HG02623 (cell line): ENCODE measurements around the gene ITGB1BP1.

ENCODE experiments used
- ATAC-seq: cut with Tn5 transposase; IDR thresholded peaks from one replicate; pipeline ENCODE4 v1.9.1; 2021; ENCODE audit warnings: moderate library complexity; ENCODE audit not compliant: unreplicated experiment

ITGB1BP1 gene, protein sequence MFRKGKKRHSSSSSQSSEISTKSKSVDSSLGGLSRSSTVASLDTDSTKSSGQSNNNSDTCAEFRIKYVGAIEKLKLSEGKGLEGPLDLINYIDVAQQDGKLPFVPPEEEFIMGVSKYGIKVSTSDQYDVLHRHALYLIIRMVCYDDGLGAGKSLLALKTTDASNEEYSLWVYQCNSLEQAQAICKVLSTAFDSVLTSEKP

GRCh38 chr2:9423100-9423921 is at the start of gene ITGB1BP1, which contains the start of gene CPSF3:
ITGB1BP1 (minus strand) TSS chr2:9423528; CDS start chr2:9418697, 4,831 bp downstream.
CPSF3 (plus strand) TSS chr2:9423654; CDS start chr2:9423774, 120 bp downstream.
- peak; percentile 85 for ATAC-seq

DNA sequence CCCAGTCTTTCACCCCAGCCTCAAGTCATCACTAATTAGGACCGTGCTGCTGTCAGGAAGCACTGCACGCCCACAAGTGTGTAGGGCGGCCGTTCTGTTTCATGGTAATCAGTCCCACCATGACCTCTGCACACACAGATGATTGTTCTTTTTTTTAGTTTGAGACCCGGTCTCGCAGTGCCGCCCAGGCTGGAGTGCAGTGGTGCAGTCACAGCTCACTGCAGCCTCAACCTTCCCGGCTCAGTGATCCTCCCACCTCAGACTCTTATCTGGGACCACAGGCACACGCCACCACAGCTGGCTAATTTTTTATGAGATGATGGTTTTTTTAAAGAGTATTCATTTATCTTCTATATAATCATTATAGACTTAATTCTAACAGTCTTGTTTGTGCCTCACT is 49.2 kb upstream of the ITGB1BP1 start:
- no peak for ATAC-seq

- no peak for ATAC-seq
Observed at GRCh38 chr2:9471206-9471605, 47.9 kb upstream of the ITGB1BP1 start.

GRCh38 chr2:9467687-9468086 is 44.4 kb upstream of the ITGB1BP1 start:
- ATAC-seq: no peak

DNA sequence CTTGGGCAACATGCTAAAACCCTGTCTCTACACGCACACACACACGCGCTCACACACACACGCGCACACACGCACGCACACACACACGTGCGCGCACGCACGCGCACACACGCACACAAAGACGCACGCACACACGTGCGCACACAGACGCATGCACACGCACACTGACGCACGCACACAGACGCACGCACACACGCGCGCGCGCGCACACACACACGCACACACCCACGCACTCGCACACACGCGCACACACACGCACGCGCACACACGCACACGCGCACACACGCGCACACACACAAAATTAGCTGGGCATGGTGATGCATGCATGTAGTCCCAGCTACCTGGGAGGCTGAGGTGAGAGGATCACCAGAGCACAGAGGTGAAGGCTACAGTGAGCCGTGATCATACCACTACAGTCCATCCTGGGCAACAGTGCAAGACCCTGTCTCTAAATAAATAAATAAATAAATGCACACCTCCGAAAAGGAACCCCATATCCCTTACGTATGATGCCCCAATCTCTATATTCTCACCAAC is 42.9 kb upstream of the ITGB1BP1 start:
- no peak for ATAC-seq

- no peak for ATAC-seq
Observed at GRCh38 chr2:9465170-9465569, 41.8 kb upstream of the ITGB1BP1 start.

DNA sequence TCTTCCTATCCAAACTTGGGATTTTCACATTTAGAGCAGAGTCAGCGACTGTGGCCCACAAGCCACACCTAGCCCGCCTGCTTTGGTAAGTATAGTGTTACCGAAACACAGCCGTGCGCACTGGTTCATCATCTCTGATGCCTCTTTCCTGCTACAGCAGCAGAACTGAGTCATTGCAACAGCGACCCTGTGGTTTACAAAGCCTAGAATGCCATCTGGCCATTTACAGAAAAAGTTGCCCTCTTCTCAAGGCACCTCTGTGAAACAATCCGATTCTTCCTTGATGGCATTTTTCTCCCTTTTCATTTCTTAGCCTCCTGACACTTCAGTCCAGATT is 40.3 kb upstream of the ITGB1BP1 start:
- no peak for ATAC-seq

DNA sequence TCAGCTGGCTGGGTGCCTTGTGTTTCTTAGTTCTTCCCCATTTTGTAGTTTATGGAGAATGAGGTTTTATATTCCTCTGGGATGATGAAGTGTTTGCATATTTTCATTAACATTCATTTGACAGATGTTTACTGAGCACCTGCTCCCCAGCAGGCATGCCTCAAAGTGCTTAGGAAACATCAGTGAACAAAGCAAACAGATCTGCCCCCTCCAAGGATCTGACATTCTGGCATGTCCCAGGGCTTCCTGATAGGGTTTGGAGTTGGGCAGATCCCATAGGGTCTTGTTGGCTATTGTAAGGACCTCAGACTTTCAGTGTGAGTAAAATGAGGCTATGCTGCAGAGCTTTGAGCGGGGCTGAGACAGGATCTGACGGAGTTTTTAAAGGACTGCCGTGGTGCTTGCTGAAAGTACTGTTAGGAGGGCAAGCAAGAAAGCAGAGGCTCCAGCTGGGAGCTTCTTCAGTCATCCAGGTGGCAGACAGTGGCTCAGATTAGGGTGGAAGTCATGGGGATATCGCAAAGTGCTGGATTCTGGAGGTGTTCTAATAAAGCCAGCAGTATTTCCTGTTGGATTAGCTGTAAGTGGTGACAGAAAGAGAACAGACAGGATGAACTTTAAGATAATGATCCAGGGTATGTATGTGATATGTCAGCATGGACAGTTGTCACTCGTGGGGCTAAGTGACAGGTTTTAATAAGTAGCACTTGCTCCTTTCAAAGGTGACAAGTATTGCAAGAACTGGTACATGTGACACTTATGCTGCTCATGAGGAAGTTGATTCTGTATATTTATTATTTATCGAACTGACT is 39.8 kb upstream of the ITGB1BP1 start:
- no peak for ATAC-seq

GRCh38 chr2:9462313-9462712 is 39.0 kb upstream of the ITGB1BP1 start:
- no peak for ATAC-seq

GRCh38 chr2:9461079-9461478 is 37.8 kb upstream of the ITGB1BP1 start:
- ATAC-seq: no peak

GRCh38 chr2:9460441-9461017 is 37.2 kb upstream of the ITGB1BP1 start:
- ATAC-seq: no peak

DNA sequence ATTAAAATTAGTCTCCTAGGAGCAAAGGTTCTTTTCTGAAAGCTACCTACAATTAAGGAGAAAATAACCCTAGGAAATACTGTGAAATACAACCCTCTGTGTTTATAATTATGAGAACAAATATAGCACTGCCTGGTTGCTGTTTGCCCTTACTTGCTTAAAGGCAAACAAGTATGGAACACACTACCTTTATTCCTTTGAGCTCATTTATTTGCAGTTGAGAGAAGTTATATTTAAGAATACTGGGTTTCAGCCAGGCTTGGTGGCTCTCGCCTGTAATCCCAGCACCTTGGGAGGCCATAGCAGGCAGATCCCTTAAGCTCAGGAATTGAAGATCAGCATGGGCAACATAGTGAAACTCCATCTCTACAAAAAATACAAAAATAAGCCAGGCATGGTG is 27.9 kb upstream of the ITGB1BP1 start:
- ATAC-seq: no peak

DNA sequence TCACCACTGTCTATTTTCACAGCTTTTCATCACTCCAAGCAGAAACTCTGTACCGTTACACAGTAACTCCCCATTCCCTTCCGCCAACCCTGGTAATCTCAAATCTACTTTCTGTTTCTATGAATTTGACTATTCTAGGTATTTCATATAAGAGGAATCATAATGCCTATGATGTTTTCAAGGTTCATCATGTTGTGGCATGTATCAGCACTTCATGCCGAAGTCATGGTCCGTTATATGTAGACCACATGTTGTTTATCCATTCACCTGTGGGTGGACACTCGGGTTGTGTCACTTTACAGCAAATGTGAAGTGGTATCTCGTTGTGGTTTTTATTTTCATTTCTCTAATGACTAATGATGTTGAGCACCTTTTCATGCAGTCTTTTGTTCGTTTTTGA is 21.8 kb upstream of the ITGB1BP1 start:
- ATAC-seq: no peak

DNA sequence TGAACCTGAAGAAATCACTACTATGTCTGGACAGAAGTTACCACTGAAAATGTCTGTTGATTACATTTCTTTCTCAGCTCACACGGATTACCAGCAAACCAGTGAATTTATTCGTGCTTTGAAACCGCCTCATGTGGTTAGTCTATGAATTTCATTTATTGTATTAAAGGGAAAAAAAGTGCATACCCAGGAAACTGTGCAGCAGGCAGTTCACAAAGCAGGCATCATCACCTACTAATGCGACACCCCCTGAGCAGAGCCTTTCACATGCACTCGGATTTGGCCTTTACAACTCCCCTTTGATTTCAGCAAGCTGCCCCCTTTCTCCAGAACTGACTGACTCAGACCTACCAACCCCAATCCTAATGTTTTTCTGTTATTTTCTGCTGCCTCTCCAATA is 20.2 kb upstream of the ITGB1BP1 start:
- no peak for ATAC-seq

DNA sequence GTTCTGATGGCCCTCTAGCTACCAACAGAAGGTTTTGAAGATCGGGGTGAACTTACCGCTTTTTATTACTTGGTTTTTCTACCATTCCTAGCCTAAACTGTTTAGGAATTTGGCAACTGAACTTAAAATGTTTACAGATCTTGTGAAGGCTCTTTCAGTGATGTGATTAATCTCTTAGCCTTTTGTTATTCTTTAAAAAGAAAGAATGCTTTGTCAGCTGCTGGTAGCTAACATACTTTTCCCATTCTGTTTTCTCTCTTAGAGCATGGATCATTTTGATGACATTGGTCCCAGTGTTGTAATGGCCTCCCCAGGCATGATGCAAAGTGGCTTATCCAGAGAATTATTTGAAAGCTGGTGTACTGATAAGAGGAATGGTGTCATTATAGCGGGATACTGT is 18.2 kb upstream of the ITGB1BP1 start:
- no peak for ATAC-seq

DNA sequence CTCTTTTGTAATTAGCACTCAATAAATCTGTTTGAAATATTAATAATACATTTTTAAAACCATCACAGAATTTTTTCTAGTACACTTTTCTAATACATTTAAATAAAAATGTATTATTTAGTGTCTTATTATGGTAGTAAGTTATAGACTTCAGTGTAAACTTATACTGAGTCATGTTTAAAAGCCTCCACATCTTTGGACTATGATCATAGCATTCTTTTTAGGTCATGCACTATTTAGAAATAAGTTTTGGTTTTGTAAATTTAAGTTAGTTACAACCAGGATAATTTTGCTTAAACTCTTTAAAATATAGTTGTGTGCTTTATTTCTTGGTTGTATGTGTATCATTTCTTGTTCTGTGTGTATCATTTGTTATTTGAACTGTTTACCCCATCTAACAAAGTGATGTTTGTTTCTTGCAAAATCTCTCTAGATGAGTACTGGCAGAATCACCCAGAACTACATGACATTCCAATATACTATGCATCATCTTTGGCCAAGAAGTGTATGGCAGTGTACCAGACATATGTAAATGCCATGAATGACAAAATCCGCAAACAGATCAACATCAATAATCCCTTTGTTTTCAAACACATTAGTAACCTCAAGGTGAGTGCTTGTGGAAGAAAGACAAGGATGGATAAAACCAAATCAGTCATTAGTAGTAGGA is 16.9 kb upstream of the ITGB1BP1 start:
- ATAC-seq: no peak

- ATAC-seq: no peak
Observed at GRCh38 chr2:9439536-9439935, 16.2 kb upstream of the ITGB1BP1 start.

DNA sequence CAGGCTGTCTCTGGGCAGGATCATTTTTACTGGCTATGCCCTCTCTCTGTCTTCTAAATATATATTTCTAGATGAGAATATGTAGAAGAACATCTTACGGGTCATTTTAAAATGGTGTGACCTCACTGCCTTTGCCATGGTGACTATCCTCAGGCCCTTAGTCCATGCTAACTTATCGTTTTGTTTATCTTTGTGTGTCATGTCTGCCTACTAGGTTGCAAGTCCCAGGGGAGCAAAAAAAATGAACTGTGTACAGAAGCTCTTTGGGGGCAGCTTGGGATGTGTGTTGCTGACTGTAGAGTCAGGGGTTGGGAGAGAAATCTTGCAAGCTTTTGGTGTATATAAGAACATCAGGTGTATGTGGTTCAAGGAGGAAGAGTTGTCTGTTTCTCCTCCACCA is 11.2 kb upstream of the ITGB1BP1 start:
- no peak for ATAC-seq

DNA sequence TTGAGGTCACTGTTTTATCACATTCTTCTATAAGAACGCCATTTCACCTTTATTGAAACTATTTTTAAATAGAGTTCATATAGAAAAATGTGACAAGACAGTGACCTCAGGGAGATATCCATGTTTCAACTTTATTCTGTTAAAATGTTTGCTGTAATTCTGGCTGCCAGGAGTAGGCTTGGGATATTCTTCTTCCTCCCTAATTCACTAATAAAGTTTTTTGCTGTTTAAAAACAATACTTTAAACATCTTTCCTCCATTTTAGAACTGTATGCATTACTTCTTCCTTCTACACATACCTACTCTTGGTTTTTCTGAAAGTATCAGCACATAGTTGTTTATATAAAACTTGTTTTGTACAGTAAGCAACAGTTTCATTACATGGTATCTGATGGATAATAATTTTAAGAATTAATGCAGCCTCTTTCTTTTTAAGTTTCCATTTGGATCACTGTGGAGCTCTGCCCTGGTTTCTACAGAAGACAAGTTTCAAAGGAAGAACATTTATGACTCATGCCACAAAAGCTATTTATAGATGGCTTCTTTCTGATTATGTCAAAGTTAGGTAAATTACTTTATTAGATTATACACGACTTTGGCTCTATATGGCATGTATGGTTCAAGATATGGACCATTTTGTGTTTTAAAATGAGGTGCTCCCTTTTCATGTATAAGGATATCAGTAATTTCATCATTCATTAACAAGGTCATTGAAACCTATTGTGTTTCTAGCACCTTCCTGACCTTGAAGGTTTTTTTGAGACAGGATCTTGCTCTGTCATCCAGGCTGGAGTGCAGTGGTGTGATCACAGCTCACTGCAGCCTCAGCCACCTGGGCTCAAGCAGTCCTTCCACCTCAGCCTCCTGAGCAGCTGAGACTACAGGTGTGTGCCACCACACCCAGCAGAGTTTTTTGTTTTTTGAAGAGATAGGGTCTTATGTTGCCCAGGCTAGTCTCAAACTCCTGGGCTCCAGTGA is 7.3 kb upstream of the ITGB1BP1 start:
- ATAC-seq: no peak
